ENCODE results near the gene C1RL.
"Not testable (repeated sequence)": the region's sequence is repeated elsewhere in the genome, so short reads cannot be mapped to it uniquely, and the experiment has no call there.

DNA sequence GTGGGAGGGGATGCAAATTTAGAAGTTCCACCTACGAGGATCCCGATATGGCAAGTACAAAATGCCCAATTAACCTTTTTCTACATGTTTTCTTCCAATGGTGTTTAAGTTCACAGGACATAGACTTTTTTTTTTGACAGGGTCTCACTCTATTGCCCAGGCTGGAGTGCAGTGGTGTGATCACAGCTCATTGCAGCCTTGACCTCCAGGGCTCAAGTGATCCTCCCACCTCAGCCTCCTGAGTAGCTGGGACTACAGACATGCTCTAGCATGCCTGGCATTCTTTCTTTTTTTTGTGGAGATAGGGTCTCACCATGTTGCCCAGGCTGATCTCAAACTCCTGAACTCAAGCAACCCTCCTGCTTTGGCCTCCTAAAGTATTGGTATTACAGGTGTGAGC, 53.3 kb downstream of the C1RL start:
- TF ChIP-seq, protein P1, sequence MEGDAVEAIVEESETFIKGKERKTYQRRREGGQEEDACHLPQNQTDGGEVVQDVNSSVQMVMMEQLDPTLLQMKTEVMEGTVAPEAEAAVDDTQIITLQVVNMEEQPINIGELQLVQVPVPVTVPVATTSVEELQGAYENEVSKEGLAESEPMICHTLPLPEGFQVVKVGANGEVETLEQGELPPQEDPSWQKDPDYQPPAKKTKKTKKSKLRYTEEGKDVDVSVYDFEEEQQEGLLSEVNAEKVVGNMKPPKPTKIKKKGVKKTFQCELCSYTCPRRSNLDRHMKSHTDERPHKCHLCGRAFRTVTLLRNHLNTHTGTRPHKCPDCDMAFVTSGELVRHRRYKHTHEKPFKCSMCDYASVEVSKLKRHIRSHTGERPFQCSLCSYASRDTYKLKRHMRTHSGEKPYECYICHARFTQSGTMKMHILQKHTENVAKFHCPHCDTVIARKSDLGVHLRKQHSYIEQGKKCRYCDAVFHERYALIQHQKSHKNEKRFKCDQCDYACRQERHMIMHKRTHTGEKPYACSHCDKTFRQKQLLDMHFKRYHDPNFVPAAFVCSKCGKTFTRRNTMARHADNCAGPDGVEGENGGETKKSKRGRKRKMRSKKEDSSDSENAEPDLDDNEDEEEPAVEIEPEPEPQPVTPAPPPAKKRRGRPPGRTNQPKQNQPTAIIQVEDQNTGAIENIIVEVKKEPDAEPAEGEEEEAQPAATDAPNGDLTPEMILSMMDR (conservative IDR thresholded peaks at IDR 0.05; ENCODE audit: low read depth, low read length): not testable (repeated sequence)
- TF ChIP-seq EZH2 (IDR thresholded peaks at IDR 0.05; ENCODE audit: low read length, unreplicated experiment): not testable (repeated sequence)

Measured in PC-3 (cell line).